HepG2 (cell line): Measurements from ENCODE around the gene ACTR1A. TPM values are rescaled to one million over a fixed set of nuclear protein-coding genes. Genes with fewer than 3 reads are reported as not detected.

Source experiments
- ATAC-seq: fragments of 200-7000 bp; cut with Tn5 transposase; 3 replicates; pipeline ENCODE4 v1.9.1; 2020; ENCODE audit warnings: mild to moderate bottlenecking, moderate library complexity
- BruUV-seq: library from RNA; stranded (reverse); fragments of 400-500 nt; replicated peaks from 2 replicates; lab custom pipeline; 2021; lab: Mats Ljungman, UMichigan
- CTCF ChIA-PET: fragments of 300-600 bp; formaldehyde crosslinking; extraction: SDS; loops from one replicate; lab custom pipeline; 2021; ENCODE audit warnings: low total read pairs, inconsistent platforms, low intra/inter-chr PET ratio; lab: Yijun Ruan, JAX
- POLR2A ChIA-PET: fragments of 350-600 bp; sonication (Branson Sonifier 250); formaldehyde crosslinking; loops from one replicate; lab custom pipeline; 2020; ENCODE audit warnings: antibody characterized with exemption, inconsistent platforms; lab: Yijun Ruan, JAX
- DNase-seq: peaks from one replicate; pipeline ENCODE4 v3.0.0-alpha.2; 2015; ENCODE audit warnings: low spot score
- FAIRE-seq: peaks from 3 replicates; lab custom pipeline; 2011; peaks lifted over from hg19 to GRCh38; lab: Jason Lieb, UNC
- H2AFZ ChIP-seq: one replicate; pipeline ENCODE4 v1.6.1; 2011; ENCODE audit warnings: low read length, inconsistent platforms
- H3K27ac ChIP-seq: fragments of 300-600 bp; 3 replicates; pipeline ENCODE4 v1.8.0; 2011; ENCODE audit warnings: mixed run types, mild to moderate bottlenecking, mixed read lengths, low read length, inconsistent platforms; ENCODE audit not compliant: insufficient read depth; ENCODE audit errors: extremely low read length
- H3K27me3 ChIP-seq, 2 experiments: fragments of 200-600 bp in 1 of 2; 2 replicates in 1 of 2; 3 replicates in 1 of 2; pipeline versions ENCODE4 v1.6.0 to v1.8.0; 2011; ENCODE audit warnings: low read length in 2 of 2, mild to moderate bottlenecking in 2 of 2, moderate library complexity in 2 of 2, inconsistent platforms in 1 of 2; ENCODE audit not compliant: insufficient read depth in 2 of 2, control insufficient read depth in 1 of 2
- H3K36me3 ChIP-seq, 2 experiments: fragments of 200-600 bp in 1 of 2; replicated peaks in 1 of 2; 2 replicates in 1 of 2; 3 replicates in 1 of 2; pipeline versions ENCODE4 v1.5.1 to v1.8.0; 2011; ENCODE audit warnings: low read length in 2 of 2, inconsistent platforms in 1 of 2; ENCODE audit not compliant: insufficient read depth in 2 of 2, control insufficient read depth in 1 of 2
- H3K4me1 ChIP-seq: 2 replicates; pipeline ENCODE4 v1.5.1; 2012; ENCODE audit warnings: low read length, inconsistent platforms; ENCODE audit not compliant: insufficient read depth
- H3K4me2 ChIP-seq: 2 replicates; pipeline ENCODE4 v1.6.0; 2011; ENCODE audit warnings: low read depth, low read length, inconsistent platforms
- H3K4me3 ChIP-seq, 3 experiments: fragments of 200-600 bp in 1 of 3; sonication (generic), shearing (Covaris generic) in 1 of 3; replicated peaks in 1 of 3; 2 replicates each; pipeline ENCODE4 v1.5.1; 2011 to 2016; ENCODE audit warnings: low read length in 3 of 3, inconsistent platforms in 2 of 3, low read depth in 2 of 3, mild to moderate bottlenecking in 2 of 3, control low read depth in 1 of 3, mixed read lengths in 1 of 3; ENCODE audit not compliant: insufficient read depth in 1 of 3
- H3K79me2 ChIP-seq: one replicate; pipeline ENCODE4 v1.6.1; 2011; ENCODE audit warnings: low read length, inconsistent platforms; ENCODE audit not compliant: insufficient read depth
- H3K9ac ChIP-seq: 2 replicates; pipeline ENCODE4 v1.6.0; 2011; ENCODE audit warnings: mild to moderate bottlenecking, low read depth, low read length, inconsistent platforms; ENCODE audit not compliant: insufficient read depth
- H3K9me3 ChIP-seq: 2 replicates; pipeline ENCODE4 v1.5.1; 2012; ENCODE audit warnings: mild to moderate bottlenecking, low read length
- H4K20me1 ChIP-seq: 2 replicates; pipeline ENCODE4 v1.6.0; 2011; ENCODE audit warnings: inconsistent platforms, mild to moderate bottlenecking, low read length, moderate library complexity; ENCODE audit not compliant: insufficient read depth
- ATF2 ChIP-seq: sonication (generic); formaldehyde crosslinking; IDR thresholded peaks from 2 replicates; pipeline ENCODE4 v1.4.0; 2020; ENCODE audit warnings: missing genetic modification reagents
- PRDM15 ChIP-seq: sonication (generic); formaldehyde crosslinking; IDR thresholded peaks from 2 replicates; pipeline ENCODE4 v1.4.0; 2020; ENCODE audit warnings: missing genetic modification reagents
- TARDBP ChIP-seq: sonication (generic); formaldehyde crosslinking; IDR thresholded peaks from 2 replicates; pipeline ENCODE4 v1.8.0; 2022; ENCODE audit warnings: mild to moderate bottlenecking, missing genetic modification reagents
- ZEB1 ChIP-seq: IDR thresholded peaks from 2 replicates; pipeline ENCODE4 v1.6.1; 2012; ENCODE audit warnings: mild to moderate bottlenecking, low read depth, inconsistent platforms; ENCODE audit not compliant: insufficient replicate concordance
- ZNF274 ChIP-seq: sonication (generic); formaldehyde crosslinking; IDR thresholded peaks from 2 replicates; pipeline ENCODE4 v1.5.1; 2020; ENCODE audit warnings: mild to moderate bottlenecking, missing genetic modification reagents
- ZNF383 ChIP-seq: sonication (generic); formaldehyde crosslinking; IDR thresholded peaks from 2 replicates; pipeline ENCODE4 v1.4.0; 2020; ENCODE audit warnings: missing genetic modification reagents, mild to moderate bottlenecking, borderline replicate concordance
- ZNF773 ChIP-seq: sonication (generic); formaldehyde crosslinking; IDR thresholded peaks from 2 replicates; pipeline ENCODE4 v1.4.0; 2020; ENCODE audit warnings: missing genetic modification reagents, borderline replicate concordance
- ZNF788 ChIP-seq: sonication (generic); formaldehyde crosslinking; IDR thresholded peaks from 2 replicates; pipeline ENCODE4 v1.5.0; 2020; ENCODE audit warnings: mild to moderate bottlenecking, missing genetic modification reagents, borderline replicate concordance
- in situ Hi-C: cut with HindIII; loops from 2 replicates; pipeline ENCODE4 v1.10.0; 2017; ENCODE audit warnings: low pct_unique_long_range_greater_than_20kb; ENCODE audit not compliant: extremely low pct_ligation_motif_present
- intact Hi-C: fragments of 100-400 bp; cut with micrococcal nuclease; formaldehyde crosslinking; loops from one replicate; pipeline ENCODE4 v1.10.0; 2022; ENCODE audit not compliant: unreplicated experiment
- polyA plus RNA-seq, 8 experiments: library from polyadenylated mRNA; depleted of rRNA in 3 of 8; stranded (reverse) in 7 of 8; unstranded in 1 of 8; fragments of >200 nt; fragmentation: Illumina TruSeq in 4 of 8; extraction: Trizol in 4 of 8; gene quantifications; 2 replicates each; pipeline versions ENCODE4 v1.2.1 to v1.2.3, GENCODE V29; 2011 to 2016; ENCODE audit warnings: low read depth in 4 of 8, missing spikeins in 1 of 8, mixed read lengths in 1 of 8; ENCODE audit not compliant: insufficient read depth in 1 of 8
- total RNA-seq, 5 experiments: library from RNA; depleted of rRNA; stranded (reverse); fragments of >200 nt; fragmentation: Illumina TruSeq; extraction: Trizol; gene quantifications; 2 replicates each; pipeline ENCODE4 v1.2.3, GENCODE V29; 2016; ENCODE audit warnings: low read depth in 1 of 5
- TF ChIP-seq, protein P1 (sequence below): sonication (generic); formaldehyde crosslinking; IDR thresholded peaks from 2 replicates; pipeline ENCODE4 v1.4.0; 2020; ENCODE audit warnings: mild to moderate bottlenecking, missing genetic modification reagents
- TF ChIP-seq, protein P2 (sequence below): fragments of 450-650 bp; IDR thresholded peaks from 2 replicates; pipeline ENCODE4 v1.6.1; 2017; ENCODE audit warnings: mild to moderate bottlenecking
- TF ChIP-seq, protein P3 (sequence below): sonication (generic); formaldehyde crosslinking; IDR thresholded peaks from 2 replicates; pipeline ENCODE4 v1.9.0; 2021; ENCODE audit warnings: missing genetic modification reagents, mild to moderate bottlenecking, borderline replicate concordance
- TF ChIP-seq, protein P4 (sequence below): sonication (generic); formaldehyde crosslinking; IDR thresholded peaks from 2 replicates; pipeline ENCODE4 v1.5.1; 2020; ENCODE audit warnings: missing genetic modification reagents, mild to moderate bottlenecking, borderline replicate concordance

ACTR1A gene
- total and polyA plus RNA-seq, 2 of the 13 experiments (the other 11 are each of a cell fraction or from before 2014, with no cell fraction given), result 59.6 to 62.8 TPM

DNA sequence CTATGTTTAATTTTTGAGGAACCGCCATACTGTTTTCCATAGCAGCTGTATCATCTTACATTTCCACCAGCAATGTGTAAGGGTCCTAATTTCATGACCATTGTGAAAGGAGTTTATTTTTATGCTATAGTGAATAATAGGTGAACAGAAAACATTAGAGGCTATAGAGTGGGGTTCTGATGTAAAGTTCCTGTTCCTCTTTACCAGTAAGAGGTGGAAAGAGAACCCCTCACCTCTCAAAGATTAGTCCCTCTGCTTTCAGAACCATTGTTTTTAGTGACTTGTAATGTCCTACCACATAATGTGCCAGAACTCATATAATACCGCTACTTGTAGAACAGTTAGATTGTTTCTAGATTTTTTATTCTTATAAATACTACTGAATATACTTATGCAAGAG lies 35.4 kb upstream of the ACTR1A start (continued):
- TF ChIP-seq PRDM15 (no peak), ZNF788 (CRISPR knock-in tag) (no peak)

GRCh38 chr10:102537367-102537766 lies 34.9 kb upstream of the ACTR1A start:
- CTCF ChIA-PET, result no interaction called here
- no peak overlapping the region for H3K27ac ChIP-seq
- in situ Hi-C loops (no loop called here), intact Hi-C loops (no loop called here)
- H2AFZ ChIP-seq, result no peak overlapping the region
- H3K4me3 ChIP-seq, result no peak overlapping the region
- FAIRE-seq (no peak), DNase-seq (no peak), ATAC-seq (no peak)
- H4K20me1 ChIP-seq, result no peaks in the 10 kb centered on the region
- no peaks in the 10 kb centered on the region for H3K79me2 ChIP-seq
- H3K36me3 ChIP-seq, result peaks cover 0 to 2% of the 10 kb centered on the region in 2 experiments; a peak in 1 of 5 replicates
- BruUV-seq, result no TSS peak
- H3K9me3 ChIP-seq, result no peaks in the 10 kb centered on the region
- H3K27me3 ChIP-seq, result no peaks in the 10 kb centered on the region
- POLR2A ChIA-PET, result no interaction called here
- H3K4me1 ChIP-seq, result peaks cover 11% of the 10 kb centered on the region
- H3K4me2 ChIP-seq, result no peak overlapping the region
- no peak overlapping the region for H3K9ac ChIP-seq
- no peak for TF ChIP-seq TARDBP (CRISPR knock-in tag)
- TF ChIP-seq, protein P1, sequence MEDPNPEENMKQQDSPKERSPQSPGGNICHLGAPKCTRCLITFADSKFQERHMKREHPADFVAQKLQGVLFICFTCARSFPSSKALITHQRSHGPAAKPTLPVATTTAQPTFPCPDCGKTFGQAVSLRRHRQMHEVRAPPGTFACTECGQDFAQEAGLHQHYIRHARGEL (CRISPR knock-in tag), result no peak
- TF ChIP-seq, protein P2, sequence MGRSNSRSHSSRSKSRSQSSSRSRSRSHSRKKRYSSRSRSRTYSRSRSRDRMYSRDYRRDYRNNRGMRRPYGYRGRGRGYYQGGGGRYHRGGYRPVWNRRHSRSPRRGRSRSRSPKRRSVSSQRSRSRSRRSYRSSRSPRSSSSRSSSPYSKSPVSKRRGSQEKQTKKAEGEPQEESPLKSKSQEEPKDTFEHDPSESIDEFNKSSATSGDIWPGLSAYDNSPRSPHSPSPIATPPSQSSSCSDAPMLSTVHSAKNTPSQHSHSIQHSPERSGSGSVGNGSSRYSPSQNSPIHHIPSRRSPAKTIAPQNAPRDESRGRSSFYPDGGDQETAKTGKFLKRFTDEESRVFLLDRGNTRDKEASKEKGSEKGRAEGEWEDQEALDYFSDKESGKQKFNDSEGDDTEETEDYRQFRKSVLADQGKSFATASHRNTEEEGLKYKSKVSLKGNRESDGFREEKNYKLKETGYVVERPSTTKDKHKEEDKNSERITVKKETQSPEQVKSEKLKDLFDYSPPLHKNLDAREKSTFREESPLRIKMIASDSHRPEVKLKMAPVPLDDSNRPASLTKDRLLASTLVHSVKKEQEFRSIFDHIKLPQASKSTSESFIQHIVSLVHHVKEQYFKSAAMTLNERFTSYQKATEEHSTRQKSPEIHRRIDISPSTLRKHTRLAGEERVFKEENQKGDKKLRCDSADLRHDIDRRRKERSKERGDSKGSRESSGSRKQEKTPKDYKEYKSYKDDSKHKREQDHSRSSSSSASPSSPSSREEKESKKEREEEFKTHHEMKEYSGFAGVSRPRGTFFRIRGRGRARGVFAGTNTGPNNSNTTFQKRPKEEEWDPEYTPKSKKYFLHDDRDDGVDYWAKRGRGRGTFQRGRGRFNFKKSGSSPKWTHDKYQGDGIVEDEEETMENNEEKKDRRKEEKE, result no peak
- TF ChIP-seq ATF2 (CRISPR knock-in tag), result no peak
- TF ChIP-seq ZNF773 (CRISPR knock-in tag), result no peak
- no peak for TF ChIP-seq ZNF274
- TF ChIP-seq, protein P3, sequence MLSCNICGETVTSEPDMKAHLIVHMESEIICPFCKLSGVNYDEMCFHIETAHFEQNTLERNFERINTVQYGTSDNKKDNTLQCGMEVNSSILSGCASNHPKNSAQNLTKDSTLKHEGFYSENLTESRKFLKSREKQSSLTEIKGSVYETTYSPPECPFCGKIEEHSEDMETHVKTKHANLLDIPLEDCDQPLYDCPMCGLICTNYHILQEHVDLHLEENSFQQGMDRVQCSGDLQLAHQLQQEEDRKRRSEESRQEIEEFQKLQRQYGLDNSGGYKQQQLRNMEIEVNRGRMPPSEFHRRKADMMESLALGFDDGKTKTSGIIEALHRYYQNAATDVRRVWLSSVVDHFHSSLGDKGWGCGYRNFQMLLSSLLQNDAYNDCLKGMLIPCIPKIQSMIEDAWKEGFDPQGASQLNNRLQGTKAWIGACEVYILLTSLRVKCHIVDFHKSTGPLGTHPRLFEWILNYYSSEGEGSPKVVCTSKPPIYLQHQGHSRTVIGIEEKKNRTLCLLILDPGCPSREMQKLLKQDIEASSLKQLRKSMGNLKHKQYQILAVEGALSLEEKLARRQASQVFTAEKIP (CRISPR knock-in tag), result no peak
- TF ChIP-seq ZNF383 (CRISPR knock-in tag), result no peak
- no peak for TF ChIP-seq ZEB1
- TF ChIP-seq, protein P4, sequence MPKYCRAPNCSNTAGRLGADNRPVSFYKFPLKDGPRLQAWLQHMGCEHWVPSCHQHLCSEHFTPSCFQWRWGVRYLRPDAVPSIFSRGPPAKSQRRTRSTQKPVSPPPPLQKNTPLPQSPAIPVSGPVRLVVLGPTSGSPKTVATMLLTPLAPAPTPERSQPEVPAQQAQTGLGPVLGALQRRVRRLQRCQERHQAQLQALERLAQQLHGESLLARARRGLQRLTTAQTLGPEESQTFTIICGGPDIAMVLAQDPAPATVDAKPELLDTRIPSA, result no peak
